ENCODE data around the gene ATF6. TPM values are rescaled to one million over a fixed set of nuclear protein-coding genes. Genes with fewer than 3 reads are reported as not detected.

The ATF6 gene
- total and polyA plus RNA-seq, 2 of the 8 experiments (the other 6 are each of a cell fraction or from before 2014, with no cell fraction given): 4.6 to 10.0 TPM

GRCh38 chr1:161726473-161727255, 39.5 kb upstream of the ATF6 start:
- peak overlapping the region; percentile 27 for H3K56ac ChIP-seq (replicated peaks; ENCODE audit: insufficient read length, low read depth, low read length)
- no peak overlapping the region for H3K14ac ChIP-seq (ENCODE audit: insufficient read length)
- peak overlapping the region; percentile 99 for H3K18ac ChIP-seq (ENCODE audit: extremely low read depth, low read length)
- FAIRE-seq: no peak
- H3K79me2 ChIP-seq (ENCODE audit: control insufficient read depth in 1 of 2, insufficient read depth in 2 of 2, low read length in 2 of 2): no peaks in the 10 kb centered on the region
- peak overlapping the region; percentile 91 for H4K8ac ChIP-seq (ENCODE audit: extremely low read depth, insufficient read depth, low read length)
- H3K4me3 ChIP-seq (ENCODE audit: extremely low read depth in 1 of 4, insufficient read depth in 2 of 4, low read depth in 3 of 4, low read length in 4 of 4): peak overlapping the region; percentile 78 to 86 (median 85)
- H2BK120ac ChIP-seq (replicated peaks; ENCODE audit: low read depth, low read length): no peak overlapping the region
- H3K27ac ChIP-seq (ENCODE audit: low read depth, low read length): peak overlapping the region; percentile 45; the same call in 1 of the 2 replicates
- peak overlapping the region; percentile 90; the same call in 1 of the 2 replicates for H2AFZ ChIP-seq (ENCODE audit: low read length)
- WGBS, 2 experiments (ENCODE audit: extremely low coverage in 1 of 2, insufficient coverage in 1 of 2, insufficient read length in 1 of 2, insufficient replicate concordance in 2 of 2, low coverage in 1 of 2, low lambda C conversion rate in 2 of 2, missing lambda C conversion rate in 1 of 2): 1% methylated on average over 35 of the region's 83 CpGs; no CpG with 5 or more reads in 1 of the 2 experiments
- H3K23me2 ChIP-seq (ENCODE audit: low read depth, low read length): peaks cover 12% of the 10 kb centered on the region
- ChIA-PET POLR2A (ENCODE audit: partially characterized antibody) (interaction anchor here (0.7 to 2.7 kb wide), 9 partner anchors 10 to 114 kb away, joined by 3 to 27 read pairs (median 6); partner anchors contain the start of genes DUSP12 and FCRLA), CTCF (ENCODE audit: partially characterized antibody) (interaction anchor here (0.6 to 4.8 kb wide), 14 partner anchors 8 to 301 kb away, joined by 3 to 52 read pairs (median 4); partner anchors contain the start of gene DUSP12)
- H3K27me3 ChIP-seq (replicated peaks in 1 of 4; ENCODE audit: control insufficient read depth in 3 of 4, extremely low read depth in 1 of 4, insufficient read depth in 3 of 4, low read length in 3 of 4): peaks cover 12 to 25% (median 22%) of the 10 kb centered on the region in 4 experiments
- H3K4me2 ChIP-seq (ENCODE audit: insufficient read depth in 1 of 2, low read depth in 2 of 2, low read length in 2 of 2): peak overlapping the region; percentile 89 to 100
- H3K4ac ChIP-seq (replicated peaks; ENCODE audit: insufficient read length, low read depth, low read length): no peak overlapping the region
- H4K5ac ChIP-seq (ENCODE audit: insufficient read length, low read depth, low read length): peak overlapping the region; percentile 35
- peak overlapping the region; percentile 60; the same call in 1 of the 2 replicates for H2BK5ac ChIP-seq (ENCODE audit: low read depth, low read length)
- H3K4me1 ChIP-seq (replicated peaks in 1 of 4; ENCODE audit: control insufficient read depth in 3 of 4, insufficient read depth in 4 of 4, low read length in 3 of 4): peaks cover 2 to 8% (median 4%) of the 10 kb centered on the region in 4 experiments
- H3K9ac ChIP-seq (replicated peaks in 1 of 4; ENCODE audit: extremely low read depth in 1 of 4, low read depth in 3 of 4, low read length in 3 of 4): peak overlapping the region; percentile 58 to 73 (median 69); a peak in 5 of 7 replicates
- no peaks in the 10 kb centered on the region for H3K9me3 ChIP-seq (ENCODE audit: insufficient read depth in 2 of 2, low read depth in 1 of 2, low read length in 1 of 2)
- H2AK5ac ChIP-seq (ENCODE audit: low read depth, low read length): no peak overlapping the region
- H2BK15ac ChIP-seq (ENCODE audit: low read length): peak overlapping the region; percentile 40; the same call in 1 of the 2 replicates
- peak overlapping the region; percentile 70 for H4K91ac ChIP-seq (replicated peaks; ENCODE audit: insufficient read length, low read length)
- no peak overlapping the region for H2BK20ac ChIP-seq (ENCODE audit: low read length)
- H3K79me1 ChIP-seq (ENCODE audit: low read depth, low read length): no peaks in the 10 kb centered on the region
- H3K23ac ChIP-seq (ENCODE audit: insufficient read length): no peak overlapping the region
- no peaks in the 10 kb centered on the region for H4K20me1 ChIP-seq (replicated peaks in 1 of 2; ENCODE audit: control insufficient read depth in 1 of 2, insufficient read depth in 2 of 2, low read length in 2 of 2)
- DNase-seq (ENCODE audit: low read depth in 1 of 2, low spot score in 2 of 2): peak in 1 of 2 experiments; percentile 85
- H3K36me3 ChIP-seq (ENCODE audit: control insufficient read depth in 2 of 4, insufficient read depth in 4 of 4, low read length in 3 of 4): no peaks in the 10 kb centered on the region
- H2BK12ac ChIP-seq (ENCODE audit: low read depth, low read length): no peak overlapping the region
- TF ChIP-seq RAD21 (IDR thresholded peaks at IDR 0.05 in 1 of 2, conservative IDR thresholded peaks at IDR 0.05 in 1 of 2; ENCODE audit: low read depth in 2 of 2, low read length in 2 of 2): no peak
- TF ChIP-seq JUN (IDR thresholded peaks at IDR 0.05; ENCODE audit: low read depth, low read length): no peak
- TF ChIP-seq SUZ12 (IDR thresholded peaks at IDR 0.05; ENCODE audit: low read length): peak; percentile 59; the same call in 1 of the 2 replicates
- TF ChIP-seq BACH1 (IDR thresholded peaks at IDR 0.05; ENCODE audit: low read length): peak; percentile 22; the same call in 1 of the 2 replicates
- TF ChIP-seq MAFK (IDR thresholded peaks at IDR 0.05; ENCODE audit: low read depth, low read length): no peak
- TF ChIP-seq EZH2 (IDR thresholded peaks at IDR 0.05; ENCODE audit: low read depth, low read length, severe bottlenecking): no peak
- TF ChIP-seq NANOG (IDR thresholded peaks at IDR 0.05; ENCODE audit: insufficient read depth, low read depth, low read length, poor library complexity, severe bottlenecking): no peak

Measured in H1 (cell line).